GM12873 (cell line): ENCODE data around the gene CACNB1.

ENCODE experiments used
- CTCF ChIP-seq: IDR thresholded peaks from 2 replicates; pipeline ENCODE4 v1.5.1; 2012; ENCODE audit warnings: low read depth, mild to moderate bottlenecking, moderate library complexity, low read length, control low read depth; ENCODE audit not compliant: insufficient read depth; ENCODE audit errors: missing control alignments

Gene CACNB1

DNA sequence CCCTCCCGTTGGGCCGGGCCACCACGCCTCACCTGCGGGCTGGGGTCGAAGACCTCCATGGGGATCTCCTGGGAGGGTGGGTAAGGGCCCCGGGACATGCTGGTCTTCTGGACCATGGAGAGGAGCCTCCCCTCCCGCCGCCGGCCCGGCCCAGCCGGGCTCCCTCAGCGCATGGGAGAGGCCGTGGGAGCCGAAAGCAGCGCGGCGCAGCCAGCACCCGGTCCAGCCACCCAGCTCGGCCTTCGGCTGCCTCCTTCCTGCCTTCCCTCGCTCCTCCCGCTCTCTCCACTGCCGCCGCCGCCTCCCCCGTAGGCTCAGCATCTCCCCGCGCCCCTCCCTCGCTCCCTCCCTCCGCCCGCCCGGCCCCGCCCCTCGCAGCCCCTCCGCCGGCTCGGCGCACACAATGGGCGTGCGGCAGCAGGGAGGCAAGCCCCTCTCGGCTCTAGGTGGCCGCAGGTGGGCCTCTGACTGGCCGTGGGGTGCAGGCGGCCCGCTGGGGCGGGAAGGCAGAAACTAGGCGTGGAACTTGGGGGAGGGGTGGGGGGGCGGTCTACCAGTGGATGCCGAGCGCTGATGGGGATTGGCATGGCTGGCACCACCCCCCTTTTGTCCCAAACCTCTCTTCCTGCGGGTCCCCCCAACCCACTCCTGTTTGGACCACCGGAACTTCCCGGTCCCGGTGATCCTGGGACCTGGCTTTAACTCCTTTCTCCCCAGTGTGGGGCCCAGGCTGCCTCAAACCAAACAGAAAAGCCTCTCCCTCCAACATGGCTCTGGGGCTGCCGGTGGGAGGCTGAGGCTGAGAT is at the start of gene CACNB1:
TSS of gene CACNB1 (minus strand) at position 290 of the 806 bp plus-strand sequence. CDS start at position 116, 174 bp downstream.
- no peak for TF ChIP-seq CTCF

- TF ChIP-seq CTCF = no peak
Measured at GRCh38 chr17:39246274-39246673, 48.8 kb upstream of the CACNB1 start.

GRCh38 chr17:39244600-39245570 is 47.4 kb upstream of the CACNB1 start:
- TF ChIP-seq CTCF = peak; percentile 96

DNA sequence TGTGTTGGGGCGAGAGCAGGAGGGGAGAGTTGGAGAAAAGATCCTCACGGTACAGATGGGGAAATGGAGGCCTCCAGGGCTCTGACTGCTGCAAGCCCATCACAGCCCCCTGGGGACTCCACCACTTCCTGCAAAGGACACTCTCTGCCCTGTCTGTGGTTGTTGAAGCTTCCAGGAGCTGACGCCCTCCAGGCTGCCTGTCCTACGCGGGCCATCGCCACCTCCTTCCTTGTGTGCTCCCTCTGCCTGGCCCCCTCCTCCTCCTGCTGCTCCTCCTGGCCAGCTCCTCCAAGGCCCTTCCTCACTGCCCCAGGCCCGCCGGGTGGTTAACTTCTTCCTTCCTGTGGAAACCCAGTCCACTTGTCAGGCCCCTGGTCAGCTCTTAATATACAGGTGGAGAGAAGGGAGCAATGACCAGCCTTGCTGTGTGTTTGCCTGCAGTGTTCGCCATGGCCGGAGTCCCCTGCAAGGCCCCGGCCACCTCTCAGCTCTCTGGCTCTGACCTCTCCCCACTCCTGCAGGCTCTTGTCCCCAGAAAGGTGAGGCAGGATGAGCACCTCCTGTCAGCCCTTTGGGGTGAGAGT is 46.6 kb upstream of the CACNB1 start:
- TF ChIP-seq CTCF = no peak

GRCh38 chr17:39243155-39243554 is 45.7 kb upstream of the CACNB1 start:
- no peak for TF ChIP-seq CTCF

GRCh38 chr17:39240631-39241030 is 43.2 kb upstream of the CACNB1 start:
- TF ChIP-seq CTCF = no peak

DNA sequence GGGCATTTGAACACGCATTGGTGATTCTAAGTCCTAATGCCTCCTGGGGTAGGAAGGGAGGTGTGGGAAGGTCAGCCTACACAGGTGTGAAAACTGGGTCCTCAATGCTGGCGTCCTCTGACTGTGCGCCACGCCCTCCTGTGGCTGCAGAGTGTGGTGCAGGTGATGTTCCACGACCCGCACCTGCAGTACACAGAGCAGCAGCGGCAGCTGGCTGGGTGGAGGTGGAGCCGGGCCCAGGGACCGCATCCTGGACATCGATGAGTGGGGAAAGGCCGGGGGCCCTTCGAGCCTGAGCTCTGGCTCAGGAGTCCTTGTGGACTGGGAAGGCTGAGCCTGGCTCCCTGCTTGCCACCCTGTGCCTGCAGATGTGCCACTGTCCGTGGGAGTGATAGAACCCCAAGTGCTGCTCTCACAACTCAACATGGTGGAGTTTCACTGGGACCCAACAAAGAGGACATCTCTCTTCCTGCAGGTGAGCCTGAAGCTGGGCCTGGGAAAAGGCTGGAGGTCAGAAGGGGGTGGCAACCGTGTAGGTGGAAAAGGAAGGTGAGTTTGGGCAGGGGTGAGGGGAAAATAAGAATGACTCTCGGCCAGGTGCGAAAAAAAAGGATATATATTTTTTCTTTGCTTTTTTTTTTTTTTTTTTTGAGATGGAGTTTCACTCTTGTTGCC is 42.3 kb upstream of the CACNB1 start:
- TF ChIP-seq CTCF = peak; percentile 89
